Activated CD4-positive, CD25-positive, alpha-beta regulatory T cell treated with anti-CD3 and anti-CD28 coated beads, Interleukin-2, amount 50 U/mL, for 24 hours (primary cell): ENCODE results near the gene GNL2.
"Not testable (repeated sequence)": the region's sequence is repeated elsewhere in the genome, so short reads cannot be mapped to it uniquely, and the experiment has no call there.

Source experiments
- ATAC-seq, 2 donors: fragments of 150-1000 bp; cut with Tn5 transposase; one replicate each; pipeline ENCODE4 v1.10.0; 2021; ENCODE audit warnings: mild to moderate bottlenecking in 1 of 2, moderate library complexity in 1 of 2

The GNL2 gene

GRCh38 chr1:37606481-37607263 is 10.9 kb upstream of the GNL2 start:
- ATAC-seq: no peak

GRCh38 chr1:37605806-37606474 is 10.2 kb upstream of the GNL2 start:
- ATAC-seq: no peak

GRCh38 chr1:37605061-37605650 is 9.4 kb upstream of the GNL2 start:
- ATAC-seq: no peak

GRCh38 chr1:37602750-37603694 is 7.3 kb upstream of the GNL2 start:
- peak; percentile 35 to 51 for ATAC-seq

DNA sequence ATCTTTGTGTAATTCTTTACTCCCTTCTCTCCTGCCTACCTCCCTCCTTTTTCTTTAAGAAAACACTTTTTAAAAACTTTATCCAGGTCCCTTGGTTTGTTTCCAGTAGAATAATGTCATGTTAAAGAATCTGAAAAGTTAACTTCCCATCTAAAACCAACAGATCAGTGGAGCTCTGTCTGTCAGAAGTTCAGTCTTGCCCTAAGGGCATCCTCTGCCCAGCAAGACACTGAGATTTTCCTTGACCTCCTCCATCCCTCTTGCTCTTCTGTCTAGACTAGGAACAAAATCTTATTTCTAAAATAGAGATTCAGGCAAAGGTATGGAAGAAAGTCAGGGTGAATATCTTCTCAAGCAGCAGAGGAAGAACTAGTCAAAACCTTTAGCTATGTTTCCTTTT is 5.7 kb upstream of the GNL2 start:
- ATAC-seq: no peak

GRCh38 chr1:37599940-37600339 is 4.2 kb upstream of the GNL2 start:
- ATAC-seq: no peak

- ATAC-seq: no peak
Measured at GRCh38 chr1:37596182-37596667, 488 bp upstream of the GNL2 start.

DNA sequence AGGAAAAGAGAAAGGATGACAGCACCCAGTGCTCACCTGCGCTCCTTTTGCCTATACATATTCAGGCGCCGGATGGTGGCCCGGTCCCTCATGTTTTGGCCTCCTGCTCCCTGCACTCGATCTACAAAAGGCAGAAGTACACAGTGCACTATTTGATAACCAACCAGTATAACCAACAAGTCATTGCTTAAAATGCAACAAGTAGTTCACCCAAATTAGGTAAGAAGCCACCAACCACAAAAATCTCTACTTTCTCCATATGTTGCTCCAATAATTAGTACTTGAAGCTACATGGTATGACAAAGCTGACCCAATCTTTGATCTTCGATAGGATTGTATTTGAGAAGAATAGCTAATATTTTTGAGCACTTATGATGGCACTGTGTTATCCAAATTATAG is 2.0 kb downstream of the GNL2 start:
- no peak for ATAC-seq

- no peak for ATAC-seq
Measured at GRCh38 chr1:37588939-37589338, 6.8 kb downstream of the GNL2 start.

- not testable (repeated sequence) for ATAC-seq
Measured at GRCh38 chr1:37584544-37584943, 11.2 kb downstream of the GNL2 start.

GRCh38 chr1:37575692-37576091 is 20.0 kb downstream of the GNL2 start:
- no peak for ATAC-seq

DNA sequence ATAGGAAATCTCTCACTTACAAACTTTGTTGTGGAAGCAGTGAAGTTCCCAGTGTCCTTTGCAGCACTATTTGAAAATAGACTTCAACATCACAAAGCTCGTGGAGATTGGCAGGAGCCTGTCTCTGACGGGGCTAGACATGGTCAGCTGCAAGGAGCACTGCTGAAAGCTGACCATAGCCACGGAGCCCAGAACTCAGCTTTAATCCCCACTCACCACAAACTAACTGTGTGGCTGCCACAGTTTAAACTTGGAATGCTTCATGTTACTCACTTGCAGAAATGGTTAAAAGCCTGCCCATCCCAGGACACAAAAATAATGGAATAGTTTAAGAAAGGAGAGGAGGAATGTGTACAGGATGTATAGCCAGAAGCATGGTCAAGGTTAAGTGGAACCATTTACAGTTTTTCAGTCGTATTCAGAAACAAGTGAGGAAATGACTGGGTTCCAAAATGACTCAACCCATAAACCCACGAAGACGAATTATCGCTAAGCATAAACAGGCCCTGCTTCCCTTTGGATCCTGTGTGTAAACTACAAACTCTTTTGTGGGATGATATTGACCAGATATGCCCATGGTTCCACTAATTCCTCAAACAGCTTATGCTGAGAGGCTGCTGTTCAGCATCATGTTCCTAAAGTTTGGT is 20.8 kb downstream of the GNL2 start:
- ATAC-seq: no peak

- ATAC-seq: peak in 1 of 2 donors; percentile 36
Measured at GRCh38 chr1:37570528-37571334, 25.0 kb downstream of the GNL2 start.

- ATAC-seq: no peak
Measured at GRCh38 chr1:37567023-37567422, 28.7 kb downstream of the GNL2 start.

DNA sequence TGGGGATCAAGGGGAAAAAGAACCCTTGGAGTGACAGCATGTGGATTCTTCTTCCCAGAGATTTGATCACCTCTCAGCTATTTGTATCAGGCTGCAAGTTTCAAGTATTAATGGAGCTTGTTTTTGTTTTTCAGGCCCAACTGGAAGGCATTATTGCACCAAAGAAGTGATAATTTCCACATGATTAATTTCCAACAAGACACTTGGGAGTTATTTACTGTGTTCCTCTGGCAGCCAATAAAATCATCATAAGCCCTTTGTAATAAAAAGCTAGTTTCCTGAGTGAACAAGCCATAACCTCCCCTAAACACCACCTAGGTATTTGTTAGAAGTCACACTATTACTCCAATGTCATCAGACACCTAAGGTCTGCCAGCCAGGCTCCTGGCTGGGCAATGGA is 30.8 kb downstream of the GNL2 start:
- no peak for ATAC-seq

DNA sequence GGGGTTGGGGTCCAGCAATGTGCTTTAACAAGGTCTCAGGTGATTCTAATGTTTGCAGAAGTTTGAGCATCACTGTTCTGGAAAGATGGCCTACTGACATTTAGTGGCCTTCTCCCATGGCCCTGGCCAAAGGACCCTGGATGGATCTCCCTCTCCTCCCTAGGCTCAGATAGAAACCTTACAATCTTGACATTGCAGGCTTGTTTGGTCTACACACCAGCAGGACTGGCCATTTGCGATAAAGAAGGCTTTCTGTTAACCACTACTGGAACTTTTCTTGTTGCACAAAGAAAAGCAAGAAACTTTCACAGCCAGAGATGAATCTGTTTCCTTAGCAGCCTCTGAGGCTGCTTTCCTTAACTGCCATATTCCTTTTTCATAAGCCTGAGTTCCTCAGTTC is 32.8 kb downstream of the GNL2 start:
- ATAC-seq: no peak

DNA sequence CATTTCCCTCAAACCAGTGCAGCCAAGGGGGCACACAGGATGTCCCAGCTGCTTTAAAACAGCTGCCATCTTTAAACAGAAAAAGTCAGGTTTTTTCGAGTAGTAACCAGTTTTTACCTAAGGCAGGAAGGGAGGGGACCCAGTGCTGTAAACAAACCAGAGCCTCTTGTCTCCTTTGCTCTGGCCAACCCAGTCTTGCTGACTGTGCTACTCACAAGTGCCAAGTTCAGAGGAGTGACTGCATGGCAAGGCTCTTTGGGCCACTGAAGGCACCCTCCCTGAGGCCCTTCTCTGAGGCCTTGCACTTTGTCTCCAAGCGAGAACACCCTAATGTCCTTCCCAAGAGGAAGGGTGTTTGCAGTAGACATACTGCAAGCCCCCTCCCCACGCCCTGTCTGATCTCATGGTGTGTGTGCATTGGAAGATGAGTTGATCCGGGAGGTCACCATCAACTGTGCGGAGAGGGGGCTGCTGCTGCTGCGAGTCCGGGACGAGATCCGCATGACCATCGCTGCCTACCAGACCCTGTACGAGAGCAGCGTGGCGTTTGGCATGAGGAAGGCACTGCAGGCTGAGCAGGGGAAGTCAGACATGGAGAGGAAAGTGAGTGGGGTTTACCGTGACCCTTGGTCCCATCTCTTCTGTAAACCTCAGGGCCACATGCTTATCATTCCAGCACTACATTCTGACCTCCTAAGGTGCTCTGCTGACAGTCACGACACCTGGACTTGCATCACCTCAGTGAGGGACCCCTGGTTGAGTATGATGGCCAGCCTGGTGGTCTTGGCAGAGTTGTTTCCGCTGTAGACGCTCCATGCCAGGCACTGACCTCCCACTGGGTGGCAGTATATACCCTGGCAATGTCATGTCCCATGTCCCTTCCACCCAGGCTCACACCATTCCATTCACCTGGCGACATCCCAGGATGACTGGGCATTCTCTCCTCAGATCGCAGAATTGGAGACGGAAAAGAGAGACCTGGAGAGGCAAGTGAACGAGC is 34.3 kb downstream of the GNL2 start:
- no peak for ATAC-seq

GRCh38 chr1:37560401-37561132 is 35.2 kb downstream of the GNL2 start:
- no peak for ATAC-seq

DNA sequence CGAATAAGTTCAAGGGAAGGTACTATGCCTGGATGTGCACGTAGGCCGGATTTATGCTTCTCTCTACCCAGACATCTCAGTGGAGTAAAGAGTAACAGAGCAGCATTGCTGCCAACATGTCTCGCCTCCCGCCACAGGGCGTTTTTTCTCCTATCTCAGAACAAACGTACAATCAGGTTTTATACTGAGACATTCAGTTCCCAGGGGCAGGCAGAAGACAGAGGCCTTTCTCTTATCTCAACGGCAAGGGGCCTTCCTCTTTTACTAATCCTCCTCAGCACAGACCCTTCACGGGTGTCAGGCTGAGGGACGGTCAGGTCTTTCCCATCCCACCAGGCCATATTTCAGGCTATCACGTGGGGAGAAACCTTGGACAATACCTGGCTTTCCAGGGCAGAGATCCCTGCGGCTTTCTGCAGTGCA is 35.8 kb downstream of the GNL2 start:
- ATAC-seq: not testable (repeated sequence)
